OCI-LY1 (cell line): ENCODE measurements around the gene LSM8.

Source experiments
- CTCF ChIP-seq: fragments of 200-600 bp; sonication (generic), shearing (Covaris generic); IDR thresholded peaks from 2 replicates; pipeline ENCODE4 v1.5.1; 2017; ENCODE audit warnings: mild to moderate bottlenecking, antibody characterized with exemption, low read length, moderate library complexity, mixed read lengths
- EZH2 ChIP-seq: fragments of 200-600 bp; sonication (generic), shearing (Covaris generic); IDR thresholded peaks from 2 replicates; pipeline ENCODE4 v1.8.0; 2017; ENCODE audit warnings: borderline replicate concordance, mixed run types, mild to moderate bottlenecking, antibody characterized with exemption, low read length, moderate library complexity, mixed read lengths

DNA sequence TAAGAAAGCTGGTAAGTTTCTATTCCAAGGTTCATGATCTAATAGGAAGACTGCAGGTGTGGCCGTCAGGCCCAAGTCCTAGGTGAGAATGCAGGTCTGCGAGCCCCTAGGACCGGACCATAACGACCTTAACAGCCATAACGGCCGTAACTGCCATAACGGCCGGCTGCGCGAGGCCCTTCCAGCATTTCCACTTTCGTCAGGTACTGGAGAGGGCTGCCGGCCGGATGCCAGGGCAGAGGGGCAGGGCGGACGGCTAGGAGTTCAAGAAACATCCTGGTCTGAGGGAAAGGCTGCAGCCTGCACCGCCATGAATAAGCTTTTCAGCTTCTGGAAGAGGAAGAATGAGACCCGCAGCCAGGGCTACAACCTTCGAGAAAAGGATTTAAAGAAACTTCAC, 40.6 kb downstream of the LSM8 start, which contains the start of gene ANKRD7:
- TF ChIP-seq CTCF, result no peak
- TF ChIP-seq EZH2, result no peak
